Activated naive CD4-positive, alpha-beta T cell (primary cell): Measurements from ENCODE around the gene HMG20B.

Experiments used
- DNase-seq, 4 experiments: peaks; one replicate each; lab custom pipeline; 2025; lab: John Stamatoyannopoulos, UW

The HMG20B gene

GRCh38 chr19:3537101-3537437, 35.7 kb upstream of the HMG20B start:
- DNase-seq: no peak

- DNase-seq: no peak
Measured at GRCh38 chr19:3537438-3538240, 35.1 kb upstream of the HMG20B start.

- DNase-seq: no peak
Measured at GRCh38 chr19:3538258-3538929, 34.4 kb upstream of the HMG20B start.

GRCh38 chr19:3538965-3539755, 33.6 kb upstream of the HMG20B start, which contains the start of gene TEKTIP1:
TEKTIP1 (plus strand) TSS chr19:3539174; CDS start chr19:3539178, 4 bp downstream.
- no peak for DNase-seq

- no peak for DNase-seq
Measured at GRCh38 chr19:3539756-3540118, 33.0 kb upstream of the HMG20B start.

- DNase-seq: no peak
Measured at GRCh38 chr19:3543150-3544057, 29.3 kb upstream of the HMG20B start.

GRCh38 chr19:3544058-3544376, 28.7 kb upstream of the HMG20B start:
- no peak for DNase-seq

GRCh38 chr19:3544742-3545668, 27.7 kb upstream of the HMG20B start:
- DNase-seq: peak; percentile 63 to 81 (median 75)

GRCh38 chr19:3545669-3546034, 27.1 kb upstream of the HMG20B start:
- no peak for DNase-seq

GRCh38 chr19:3546119-3546518, 26.6 kb upstream of the HMG20B start:
- DNase-seq: no peak

GRCh38 chr19:3547301-3547731, 25.4 kb upstream of the HMG20B start:
- DNase-seq: peak in 1 of 4 experiments; percentile 20

GRCh38 chr19:3547767-3548282, 24.9 kb upstream of the HMG20B start:
- no peak for DNase-seq

- DNase-seq: no peak
Measured at GRCh38 chr19:3548606-3549005, 24.1 kb upstream of the HMG20B start.

- DNase-seq: no peak
Measured at GRCh38 chr19:3549816-3550215, 22.9 kb upstream of the HMG20B start.

GRCh38 chr19:3550947-3551791, 21.6 kb upstream of the HMG20B start:
- no peak for DNase-seq

GRCh38 chr19:3551792-3552095, 21.0 kb upstream of the HMG20B start:
- DNase-seq: no peak

- peak in 1 of 4 experiments; percentile 26 for DNase-seq
Measured at GRCh38 chr19:3554254-3555083, 18.3 kb upstream of the HMG20B start.

- no peak for DNase-seq
Measured at GRCh38 chr19:3555653-3556422, 16.9 kb upstream of the HMG20B start.
